ENCODE results near the gene PRICKLE2.

Gene PRICKLE2

DNA sequence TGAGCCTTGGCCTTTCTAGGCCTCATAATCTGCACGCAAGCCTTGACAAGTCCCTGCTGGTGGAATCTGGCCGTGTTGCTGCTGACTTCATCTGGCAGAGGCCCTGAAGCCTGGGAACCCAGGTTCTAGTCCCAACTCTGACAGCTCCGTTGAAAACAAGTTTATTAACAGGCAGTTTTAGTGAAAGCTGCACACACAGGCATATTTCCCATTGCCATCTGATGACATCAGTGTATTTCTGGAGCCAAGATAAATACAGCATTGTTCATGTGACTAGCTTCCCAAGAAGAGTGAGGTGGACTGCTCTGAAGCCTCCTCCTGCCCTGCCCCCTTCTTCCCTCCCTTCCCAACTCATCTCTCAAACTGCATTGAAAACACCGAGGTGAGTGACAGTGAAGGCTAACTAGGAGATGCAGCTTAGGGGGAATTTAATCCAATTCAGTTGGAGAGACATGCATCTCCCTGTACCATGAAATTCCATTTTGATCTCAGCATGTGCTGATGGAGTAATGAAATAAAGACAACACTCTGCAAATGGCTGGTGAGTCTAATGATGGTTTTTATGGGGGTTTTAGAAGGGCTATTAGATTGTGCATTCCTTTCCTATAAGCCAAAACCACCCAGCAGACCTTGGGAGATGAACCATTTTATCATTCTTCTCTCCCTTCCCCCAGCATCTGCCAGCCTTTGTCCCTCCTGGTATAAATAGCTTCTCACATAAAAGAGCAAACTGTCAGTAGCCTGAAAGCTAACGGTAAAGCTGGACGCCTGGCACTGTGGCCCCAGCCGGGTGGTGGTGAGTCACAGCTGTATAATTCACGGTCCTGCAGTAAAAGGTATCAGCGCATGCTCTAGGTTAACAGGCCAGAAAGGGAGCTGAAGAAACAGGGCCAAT, 38.0 kb downstream of the PRICKLE2 start:
- DNase-seq, result no peak

DNA sequence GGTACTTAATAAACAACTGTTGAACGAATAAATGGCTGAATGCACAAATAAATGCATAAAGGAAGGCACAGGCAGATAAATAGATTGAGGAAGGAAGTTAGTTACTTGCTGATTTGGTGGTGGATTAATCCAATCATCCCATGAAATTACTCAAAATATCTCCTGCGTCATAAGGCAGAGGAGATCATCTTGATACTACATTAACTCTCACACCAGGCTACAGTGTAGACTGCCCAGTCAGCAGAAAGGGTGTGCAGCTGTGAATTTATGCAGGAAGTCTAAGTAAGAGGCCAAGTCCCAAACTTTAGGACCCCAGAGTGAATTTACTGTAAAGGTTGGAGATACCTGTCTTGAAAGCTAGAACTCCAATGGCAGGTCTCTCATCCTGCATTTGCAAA, 38.6 kb downstream of the PRICKLE2 start:
- DNase-seq, result no peak

DNA sequence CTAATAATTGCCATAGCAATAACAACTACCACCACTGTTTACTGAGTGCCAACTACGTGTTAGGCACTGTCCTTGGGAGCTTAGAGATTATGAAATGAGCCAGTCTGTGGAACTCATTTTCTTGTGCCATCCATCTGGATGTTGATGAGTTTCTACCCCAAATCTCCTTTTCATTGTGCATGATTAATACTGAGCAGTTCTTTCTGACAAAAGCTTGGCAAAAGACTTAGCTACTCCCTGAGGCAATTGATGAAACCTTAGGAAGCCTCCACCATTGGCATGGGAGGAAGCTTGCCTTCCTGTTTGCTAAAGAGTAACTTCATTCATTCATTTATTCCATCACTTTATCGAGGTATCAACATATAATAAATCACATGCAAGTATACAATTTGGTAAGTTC, 39.8 kb downstream of the PRICKLE2 start:
- no peak for DNase-seq

DNA sequence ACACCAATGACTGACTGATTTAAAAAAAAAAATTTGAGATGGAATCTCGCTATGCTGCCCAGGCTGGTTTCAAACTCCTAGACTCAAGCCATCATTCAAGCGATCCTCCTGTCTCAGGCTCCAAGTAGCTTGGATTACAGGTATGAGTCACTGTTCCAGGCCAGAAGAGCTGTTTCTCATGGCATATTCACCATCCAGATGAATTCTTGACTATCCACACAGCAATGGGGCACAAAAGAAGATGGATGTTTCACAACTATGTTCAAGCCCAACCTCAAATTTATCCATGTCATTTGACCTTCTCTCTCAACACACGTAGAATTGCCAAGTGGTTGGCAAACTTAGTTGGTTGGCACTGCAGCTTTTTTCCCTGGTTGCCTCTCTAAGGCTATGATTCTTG, 40.6 kb downstream of the PRICKLE2 start:
- DNase-seq, result no peak

DNA sequence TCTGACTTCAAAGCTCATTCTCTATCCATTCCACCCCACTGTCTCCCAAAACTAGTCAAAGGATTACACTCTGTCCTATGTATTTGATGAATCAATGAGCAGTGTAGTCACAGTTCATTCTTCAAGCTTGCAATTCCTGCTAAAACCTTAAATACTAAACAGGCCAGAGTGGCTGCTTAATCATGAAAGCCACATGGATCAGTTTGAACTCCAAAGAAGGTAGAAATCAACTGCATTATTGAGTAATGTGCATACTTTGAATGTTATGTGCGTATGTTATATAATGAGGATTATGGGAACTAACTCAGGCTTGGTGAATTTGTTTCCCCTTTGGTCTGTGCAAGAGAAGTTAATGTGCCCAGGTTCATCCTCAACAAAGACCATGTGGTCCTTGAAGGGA, 45.4 kb downstream of the PRICKLE2 start:
- DNase-seq, result no peak

DNA sequence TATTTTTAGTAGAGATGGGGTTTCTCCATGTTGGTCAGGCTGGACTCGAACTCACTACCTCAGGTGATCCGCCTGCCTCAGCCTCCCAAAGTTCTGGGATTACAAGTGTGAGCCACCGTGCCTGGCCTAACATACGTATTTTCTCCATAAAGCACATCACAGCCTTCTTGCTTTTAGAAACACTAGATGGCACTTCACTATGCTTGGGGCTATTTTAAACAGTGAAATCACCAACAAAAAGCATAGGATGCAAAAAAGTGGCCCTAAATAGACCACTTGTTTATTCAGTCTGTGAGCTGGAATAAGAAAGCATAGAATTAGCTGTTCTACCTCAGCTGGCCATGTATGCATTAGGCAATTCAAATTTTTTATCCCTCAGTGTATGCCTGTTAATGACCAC, 46.0 kb downstream of the PRICKLE2 start:
- DNase-seq, result no peak

DNA sequence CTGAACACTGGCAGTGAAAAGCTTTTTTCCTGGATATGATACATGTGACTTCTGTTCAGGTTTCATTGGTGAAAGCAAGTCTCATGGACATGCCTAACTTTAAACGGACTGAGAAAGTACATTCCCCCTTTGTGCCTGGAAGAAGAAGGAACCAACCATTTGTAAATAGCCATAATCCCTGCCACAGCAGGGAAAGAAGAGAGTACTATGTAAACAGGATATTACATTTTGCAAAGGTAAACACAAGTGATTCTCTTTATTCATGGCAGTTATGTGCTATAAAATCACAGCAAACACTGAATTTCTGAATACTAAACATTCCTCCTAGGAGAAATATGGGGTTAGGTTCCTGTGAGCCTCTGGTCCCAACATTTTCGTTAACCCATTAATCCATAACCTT, 46.8 kb downstream of the PRICKLE2 start:
- no peak for DNase-seq

DNA sequence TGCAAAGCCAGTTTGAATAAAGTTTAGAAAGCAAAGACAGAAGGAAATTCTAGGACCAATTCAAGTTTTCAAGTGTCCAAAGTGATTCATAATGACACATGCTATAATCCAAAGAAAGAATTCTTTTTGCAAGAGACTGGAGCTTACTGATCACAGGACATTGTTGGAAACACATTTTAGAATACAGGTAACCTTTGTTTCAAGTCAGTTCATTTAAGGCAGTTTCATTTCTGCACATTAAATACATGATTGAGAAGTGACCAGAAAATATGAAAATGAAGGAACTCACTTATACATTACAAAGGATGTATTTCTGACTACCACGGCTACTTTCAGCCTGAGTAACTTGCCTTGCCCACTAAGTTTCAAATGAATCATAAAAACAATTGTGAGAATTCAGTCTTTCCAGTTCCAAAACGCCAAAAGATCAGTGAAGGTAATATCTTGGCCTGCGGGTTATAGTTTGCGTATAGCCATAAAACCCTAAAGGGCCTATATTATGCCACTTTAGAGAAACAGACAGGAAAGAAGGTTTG, 48.7 kb downstream of the PRICKLE2 start:
- DNase-seq, result no peak

DNA sequence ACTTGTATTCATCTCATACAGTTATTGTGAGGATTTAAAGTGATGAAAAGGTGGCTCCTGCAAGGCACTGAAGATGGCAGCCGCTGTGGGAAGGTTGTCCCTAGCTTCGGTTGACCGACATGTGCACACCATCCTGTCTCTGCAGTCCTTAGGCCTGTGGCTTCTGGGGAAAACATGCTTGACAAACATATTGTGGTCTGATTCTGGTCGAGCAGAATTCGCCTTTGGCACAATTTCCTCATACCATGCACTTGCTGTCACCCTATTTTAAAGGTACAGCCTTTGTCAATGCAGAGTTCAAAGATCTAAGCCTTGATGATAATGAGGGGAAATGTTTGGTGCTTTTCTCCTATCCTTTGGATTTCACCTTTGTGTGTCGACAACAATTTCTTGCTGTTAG, 50.9 kb downstream of the PRICKLE2 start:
- no peak for DNase-seq

DNA sequence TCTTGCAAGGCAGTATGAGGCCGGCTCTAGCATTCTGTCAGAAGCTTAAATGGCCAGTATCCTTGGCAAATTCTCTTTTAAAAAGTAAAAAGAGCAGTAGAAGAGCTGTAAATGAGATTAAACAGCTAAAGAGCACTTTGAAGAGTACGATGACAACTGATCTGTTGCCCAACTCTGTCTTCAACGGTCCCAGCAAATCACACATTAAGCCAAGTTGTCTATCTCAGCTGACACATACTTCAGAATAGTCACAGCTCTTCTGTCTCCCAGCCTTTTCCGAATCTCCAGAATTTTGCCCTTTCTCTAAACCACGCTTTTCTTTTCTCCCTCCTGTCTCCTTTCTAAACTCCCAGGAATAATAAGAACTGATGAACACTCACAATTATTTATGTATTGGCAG, 51.7 kb downstream of the PRICKLE2 start:
- DNase-seq, result no peak

DNA sequence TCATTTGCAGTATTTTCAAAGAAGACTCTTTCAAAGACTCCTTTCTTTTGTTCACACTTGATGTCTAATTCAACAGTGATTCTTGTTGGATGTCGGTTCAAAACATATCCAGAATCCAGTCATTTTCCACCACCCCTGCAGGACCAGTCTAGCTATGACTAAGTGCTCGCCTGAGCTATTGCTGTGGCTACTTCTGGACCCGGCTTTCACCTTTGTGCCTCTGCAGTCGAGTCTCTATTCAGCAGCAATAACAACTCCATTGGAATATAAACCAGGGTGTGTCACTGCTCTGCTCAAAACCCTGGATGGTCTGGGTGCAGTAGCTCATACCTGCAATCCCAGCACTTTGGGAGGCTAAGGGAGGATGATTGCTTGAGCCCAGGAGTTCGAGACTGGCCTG, 55.0 kb downstream of the PRICKLE2 start:
- no peak for DNase-seq

DNA sequence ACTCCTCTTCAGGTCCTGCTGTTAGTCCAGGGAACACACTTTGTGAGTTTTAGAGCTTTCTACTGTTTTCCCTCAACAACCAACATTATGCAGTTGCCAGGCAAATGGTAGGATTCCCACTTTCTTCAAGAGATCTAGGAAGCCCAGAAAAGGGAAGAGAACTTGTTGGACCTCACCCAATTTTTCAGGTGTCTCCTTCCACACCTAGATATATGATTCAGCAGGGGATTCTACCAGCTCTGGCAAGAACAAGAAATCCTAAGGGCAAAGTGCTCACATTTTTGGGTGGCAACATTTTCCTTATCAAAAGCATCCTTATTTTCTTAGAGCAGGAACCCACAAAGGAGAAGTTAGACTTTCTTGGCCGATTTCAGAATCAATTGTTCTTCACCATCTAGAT, 57.4 kb downstream of the PRICKLE2 start:
- no peak for DNase-seq

DNA sequence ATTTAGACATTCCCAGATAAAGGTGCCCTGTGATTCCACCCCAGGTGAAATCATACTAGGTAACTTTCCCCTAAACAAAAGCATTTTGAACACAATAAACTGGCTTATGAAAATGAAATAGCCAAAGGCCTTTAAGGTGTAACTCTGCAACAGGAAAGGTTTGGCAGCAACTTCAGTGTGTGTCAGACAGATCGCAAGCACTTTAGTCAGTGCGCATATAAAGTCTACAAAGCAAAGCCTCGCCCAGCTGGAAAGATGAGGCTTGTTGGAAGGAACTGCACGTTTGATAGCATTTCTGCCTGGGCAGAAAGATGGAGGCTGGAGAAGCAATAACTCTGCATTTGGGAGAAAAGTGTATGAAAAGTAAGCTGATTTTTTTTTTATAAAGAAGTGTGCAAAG, 57.9 kb downstream of the PRICKLE2 start:
- no peak for DNase-seq

DNA sequence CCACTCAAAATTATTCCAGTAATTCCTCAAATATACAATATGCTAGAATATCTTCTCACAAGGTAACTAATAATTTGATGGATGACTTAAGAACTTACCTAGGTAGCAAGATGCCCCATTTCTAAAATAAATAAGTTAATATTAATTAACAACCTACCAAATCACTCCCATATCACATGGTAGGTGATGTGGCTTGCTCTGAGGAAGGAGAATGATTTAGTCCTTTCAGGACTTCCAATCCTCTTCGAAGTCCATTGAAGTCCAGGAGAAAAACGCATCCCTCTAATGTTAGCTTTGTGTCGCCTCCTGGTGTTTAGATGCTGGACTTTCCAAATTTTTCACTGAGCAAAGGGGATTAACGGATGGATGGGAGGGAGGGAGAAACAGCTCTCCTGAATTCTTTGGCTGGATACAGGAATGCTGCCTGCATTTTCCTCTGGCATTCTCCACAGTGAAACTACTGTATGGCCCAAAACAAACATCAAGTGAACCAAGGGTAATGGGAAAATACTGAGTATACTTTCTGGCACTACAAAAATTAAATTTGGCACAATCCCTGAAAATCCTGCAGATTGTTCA, 58.6 kb downstream of the PRICKLE2 start:
- no peak for DNase-seq

DNA sequence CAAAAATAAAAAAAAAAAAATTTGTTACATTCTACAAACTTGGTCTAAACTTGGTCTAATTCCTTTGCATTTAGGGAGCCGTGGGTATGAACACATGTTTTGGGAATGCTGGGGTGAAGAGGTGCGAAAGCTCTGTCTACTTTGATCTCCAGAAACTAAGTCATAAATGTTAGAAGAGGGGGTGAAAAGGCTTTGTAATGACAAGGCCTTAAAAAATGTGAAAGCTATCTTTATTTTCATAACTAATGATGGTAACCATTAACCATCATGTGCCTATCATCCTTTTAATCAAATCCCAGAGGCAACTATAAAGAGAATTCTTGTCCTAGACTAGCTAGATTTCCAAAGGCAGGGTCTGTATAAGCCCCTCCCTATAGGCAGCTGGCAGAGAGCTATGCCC, 60.9 kb downstream of the PRICKLE2 start:
- DNase-seq, result no peak

DNA sequence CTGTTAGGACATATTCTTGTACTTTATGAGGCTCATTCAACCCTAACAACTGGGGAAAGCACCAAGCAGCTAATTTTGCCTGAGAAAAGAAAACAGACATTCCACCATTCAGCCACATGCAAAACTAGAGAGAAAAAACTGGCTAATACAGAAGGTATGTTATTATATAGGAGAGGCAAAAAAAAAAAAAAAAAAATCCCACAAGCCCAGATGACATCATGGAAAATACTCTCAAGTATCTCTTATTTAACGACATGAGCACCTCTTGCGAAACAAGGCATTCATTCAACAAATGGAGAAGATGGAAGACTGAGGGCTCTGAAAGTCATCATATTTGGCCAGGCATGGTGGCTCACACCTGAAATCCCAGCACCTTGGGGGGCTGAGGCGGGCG, 61.5 kb downstream of the PRICKLE2 start:
- no peak for DNase-seq

DNA sequence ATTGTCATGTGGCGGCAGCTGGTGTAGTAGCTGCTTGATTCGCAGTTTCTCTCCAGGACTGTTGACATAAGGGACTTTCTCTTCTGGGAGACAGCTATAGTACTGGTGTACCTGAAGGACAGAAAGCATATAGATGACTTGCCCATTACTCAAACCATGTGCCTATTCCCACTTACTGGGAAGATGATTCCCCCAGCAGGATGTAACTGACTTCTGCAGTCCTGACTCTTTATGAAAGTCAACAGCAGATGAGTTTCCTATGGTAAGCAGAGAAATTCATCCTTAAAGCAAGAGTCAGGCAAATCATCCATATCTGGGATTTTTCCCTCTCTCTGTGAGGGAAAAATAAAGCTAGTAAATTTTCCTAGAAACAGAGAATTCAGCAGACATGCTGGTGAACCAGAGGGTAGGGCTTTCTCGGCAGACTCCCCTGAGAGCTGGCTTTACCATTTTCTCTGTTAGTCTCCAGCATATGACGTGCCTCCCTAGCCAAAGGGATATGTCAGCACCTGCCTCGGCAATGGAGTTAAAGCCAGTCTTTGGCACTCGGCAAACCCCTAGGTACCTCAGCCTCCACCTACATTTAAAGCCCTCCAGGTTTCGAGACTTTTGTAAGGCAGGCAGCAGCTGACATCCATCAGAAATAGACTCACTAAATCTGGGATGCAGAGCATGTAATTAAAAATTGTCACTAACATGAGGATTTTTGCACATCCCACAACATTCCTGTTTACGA, 62.1 kb downstream of the PRICKLE2 start:
- no peak for DNase-seq

DNA sequence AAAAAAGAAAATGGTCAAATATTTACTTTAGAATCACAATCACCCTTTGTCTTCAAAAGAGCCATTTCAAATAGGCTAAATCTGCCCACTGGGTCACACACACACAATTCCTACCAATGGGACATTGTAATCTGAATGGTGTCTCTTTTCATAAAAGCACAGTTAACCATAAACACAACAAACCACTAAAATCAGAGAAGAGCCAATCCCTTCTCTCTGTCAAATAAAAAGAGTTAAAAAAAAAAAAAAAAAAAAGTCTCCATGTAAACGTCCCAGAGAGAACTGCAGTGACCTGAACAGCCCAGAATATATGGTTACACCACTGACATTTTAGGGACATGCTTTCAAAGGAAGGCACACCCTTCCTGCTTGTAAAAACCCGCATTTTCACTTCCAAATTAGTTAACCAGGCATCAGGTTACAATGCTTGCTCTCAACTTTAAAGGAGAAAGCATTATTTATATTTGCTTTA, 63.7 kb downstream of the PRICKLE2 start:
- DNase-seq, result no peak

DNA sequence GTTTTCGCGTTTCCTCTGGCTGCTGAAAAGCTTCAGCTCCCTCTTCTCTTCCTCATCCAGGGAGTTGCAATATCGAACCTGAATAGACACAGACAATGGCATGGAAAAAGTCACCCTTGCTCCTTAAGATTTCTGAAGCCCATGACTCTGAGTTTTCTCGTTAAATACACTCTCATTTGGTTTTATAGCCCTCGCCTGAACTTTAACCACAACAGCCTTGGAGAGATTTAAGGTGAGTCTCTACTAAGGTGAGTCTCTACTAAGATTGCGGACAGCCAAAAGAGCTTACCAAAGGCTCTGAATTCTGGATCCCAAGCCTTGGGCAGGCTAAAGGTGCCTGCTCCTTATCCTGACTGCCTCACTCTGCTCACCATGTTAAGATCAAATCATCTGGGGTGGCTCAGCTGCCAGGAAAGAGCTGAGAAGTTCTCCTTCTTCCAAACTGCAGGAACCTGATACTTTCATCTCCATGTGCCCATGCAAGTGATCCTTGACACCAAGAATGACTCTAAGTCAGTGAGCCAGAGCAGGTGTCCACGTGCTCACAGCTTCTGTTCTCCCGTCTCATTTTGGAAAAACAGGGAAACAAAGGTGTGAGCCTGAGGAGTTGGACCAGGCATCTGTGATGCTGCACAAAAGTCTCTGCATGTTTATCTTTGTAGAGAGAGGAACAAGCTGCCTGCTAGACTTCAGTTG, 65.1 kb downstream of the PRICKLE2 start:
- DNase-seq, result no peak

DNA sequence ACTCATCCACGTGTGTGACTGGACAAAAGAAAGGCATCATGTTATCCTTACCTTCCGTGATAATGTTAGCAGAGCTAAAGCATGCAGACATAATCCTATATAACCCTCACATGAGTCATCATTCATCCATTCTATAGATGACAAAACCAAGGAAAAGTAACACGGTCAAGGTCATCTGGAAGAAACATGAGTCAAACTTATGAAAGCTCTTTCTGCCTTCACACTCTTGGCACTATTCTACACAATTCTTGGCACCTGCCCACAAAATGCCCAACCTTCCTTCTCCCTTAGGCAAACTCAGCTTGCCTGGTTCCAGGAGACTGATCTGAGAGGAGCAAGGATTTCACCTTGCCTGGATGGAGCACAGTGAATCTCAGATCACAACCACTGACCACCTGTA, 66.9 kb downstream of the PRICKLE2 start:
- DNase-seq, result no peak

DNA sequence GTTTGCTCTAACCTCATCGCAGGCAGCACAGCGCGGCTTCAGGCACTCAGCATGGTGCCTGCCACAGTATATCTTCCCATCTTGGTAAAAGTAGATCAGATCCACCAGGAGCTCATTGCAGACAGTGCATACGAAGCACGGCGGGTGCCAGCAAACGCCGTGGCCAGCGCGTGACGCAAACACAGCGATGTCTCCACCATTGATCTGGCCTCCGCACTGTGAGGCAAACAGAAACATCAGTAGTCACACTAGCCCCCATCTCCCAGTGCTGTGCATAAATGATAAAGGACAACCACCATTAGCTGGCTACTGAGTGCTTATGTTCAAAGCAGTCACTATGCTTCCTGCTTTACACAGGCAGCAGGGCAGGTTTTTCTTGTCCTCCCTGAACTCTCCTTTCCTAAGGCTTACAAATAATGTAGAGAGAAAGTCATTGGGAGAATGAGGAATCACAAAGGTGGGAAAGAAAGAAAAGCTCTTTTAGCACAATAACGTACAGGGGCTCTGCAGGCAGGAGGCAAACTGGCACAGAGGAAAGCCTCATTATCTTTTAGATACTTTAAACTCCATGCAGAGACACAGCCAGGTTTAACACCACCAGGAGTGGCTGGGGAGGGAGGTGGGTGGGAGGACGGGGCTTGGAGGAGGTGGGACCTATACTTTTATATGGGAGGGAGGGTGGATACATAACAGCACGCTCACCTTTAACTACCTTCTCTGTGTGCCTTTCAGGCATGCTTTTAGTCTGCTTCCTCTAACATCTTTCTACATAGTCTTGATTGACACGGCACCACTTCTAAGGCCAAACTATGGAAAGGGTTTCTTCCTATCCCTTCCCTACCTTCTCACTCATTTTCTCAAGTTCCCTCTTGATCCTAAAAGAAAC, 67.9 kb downstream of the PRICKLE2 start:
- no peak for DNase-seq

DNA sequence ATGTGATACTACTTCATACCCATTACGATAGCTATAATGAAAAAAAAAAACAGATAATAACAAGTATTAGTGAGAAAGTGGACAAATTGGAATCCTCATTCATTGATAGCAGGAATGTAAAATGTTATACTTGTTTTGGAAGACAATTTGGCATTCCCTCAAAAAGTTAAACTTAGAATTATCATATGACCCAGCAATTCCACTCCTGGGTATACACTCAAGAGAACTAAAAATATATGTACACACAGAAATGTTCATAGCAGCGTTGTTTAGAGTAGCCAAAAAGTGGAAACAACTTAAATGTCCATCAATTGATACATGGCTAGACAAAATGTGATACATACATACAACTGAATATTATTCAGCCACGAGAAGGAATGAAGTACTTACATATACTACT, 69.9 kb downstream of the PRICKLE2 start:
- DNase-seq, result no peak
